Putamen (tissue), 1 donor: ENCODE data around the gene LATS1.
A peak's percentile ranks its signal among the peaks of the same experiment; 100 is the strongest.
"Not testable (repeated sequence)": the region's sequence is repeated elsewhere in the genome, so short reads cannot be mapped to it uniquely, and the experiment has no call there.

Experiments used
- DNase-seq: peaks from one replicate; pipeline ENCODE4 v3.0.0-alpha.2; 2016; ENCODE audit warnings: low spot score

LATS1 gene

GRCh38 chr6:149728499-149729234 is 10.8 kb upstream of the LATS1 start:
- DNase-seq, result no peak

DNA sequence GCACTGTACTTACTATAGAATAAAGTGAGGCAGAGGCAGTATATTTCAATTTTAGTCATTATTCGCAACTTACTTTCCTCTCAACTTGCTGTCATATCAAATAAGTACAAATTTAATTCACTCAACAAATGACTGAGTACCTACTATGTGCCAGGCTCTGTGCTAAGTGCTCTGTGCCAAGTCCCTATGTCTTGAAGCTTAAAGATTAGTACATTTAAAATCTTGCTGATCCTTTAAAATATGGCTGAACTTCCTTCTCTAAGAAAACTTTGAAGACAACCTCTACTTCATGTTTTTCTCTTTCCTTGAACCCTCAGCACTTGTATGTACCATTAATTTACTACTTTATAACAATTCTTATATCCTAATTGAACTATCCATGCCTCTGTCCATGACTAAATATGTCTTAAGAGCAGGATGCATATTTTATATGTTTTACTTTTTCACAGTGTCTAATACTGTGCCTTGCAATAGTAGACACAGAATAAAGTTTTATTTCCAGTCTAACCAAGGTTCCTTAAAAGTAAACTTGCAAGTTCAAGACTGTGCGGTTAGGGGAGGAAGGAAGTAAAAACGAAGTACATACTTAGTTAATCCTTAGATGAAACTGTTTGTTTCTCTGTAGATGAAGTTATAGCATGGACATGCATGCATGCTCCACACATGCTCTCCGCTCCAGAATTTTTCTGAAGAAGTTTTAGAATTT is 10.0 kb upstream of the LATS1 start:
- no peak for DNase-seq

- no peak for DNase-seq
Observed at GRCh38 chr6:149725785-149726184, 7.9 kb upstream of the LATS1 start.

DNA sequence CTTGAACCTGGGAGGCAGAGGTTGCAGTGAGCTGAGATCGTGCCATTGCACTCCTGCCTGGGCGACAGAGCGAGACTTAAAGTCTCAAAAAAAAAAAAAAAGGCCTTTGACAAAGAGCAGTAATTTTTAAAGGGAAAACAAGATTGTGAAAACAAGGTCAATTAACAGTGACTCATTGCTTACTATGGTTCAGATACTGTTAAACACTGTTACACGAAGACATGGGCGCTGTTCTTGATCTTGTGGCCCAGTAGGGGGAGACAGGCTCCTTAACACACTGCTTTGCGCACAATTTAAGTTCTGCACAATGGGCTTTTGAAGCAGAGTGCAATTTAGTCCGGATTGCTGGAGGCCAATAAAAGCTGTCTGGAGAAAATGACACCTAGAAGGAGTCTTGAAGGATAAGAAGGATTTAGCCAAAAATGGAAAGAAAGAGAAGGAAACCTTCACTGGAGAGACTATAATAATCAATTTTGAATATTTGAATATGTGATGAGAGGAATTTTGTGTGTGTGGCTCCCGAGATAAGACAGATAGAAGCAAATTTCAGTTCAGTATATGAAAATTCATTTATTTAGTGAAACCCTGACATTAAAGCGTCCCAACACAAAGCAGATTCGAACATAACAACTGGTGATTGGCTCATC is 6.0 kb upstream of the LATS1 start:
- DNase-seq, result peak; percentile 75

DNA sequence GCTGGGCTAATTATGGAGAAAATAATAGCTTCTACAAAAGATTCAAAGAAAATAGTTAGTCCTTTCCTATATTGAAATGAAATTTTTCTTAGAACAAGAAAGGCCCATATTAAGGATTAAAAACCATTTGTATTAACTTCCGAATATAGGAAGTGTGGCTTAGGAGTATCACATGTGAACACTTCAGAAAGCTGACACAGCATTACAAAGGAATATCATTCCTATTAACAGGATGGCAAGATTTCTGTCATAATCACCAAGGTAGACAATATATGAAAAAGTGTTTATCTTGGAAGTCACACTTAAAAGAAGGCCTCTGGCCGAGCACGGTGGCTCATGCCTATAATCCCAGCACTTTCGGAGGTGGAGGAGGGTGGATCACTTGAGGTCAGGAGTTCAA is 5.4 kb upstream of the LATS1 start:
- no peak for DNase-seq

DNA sequence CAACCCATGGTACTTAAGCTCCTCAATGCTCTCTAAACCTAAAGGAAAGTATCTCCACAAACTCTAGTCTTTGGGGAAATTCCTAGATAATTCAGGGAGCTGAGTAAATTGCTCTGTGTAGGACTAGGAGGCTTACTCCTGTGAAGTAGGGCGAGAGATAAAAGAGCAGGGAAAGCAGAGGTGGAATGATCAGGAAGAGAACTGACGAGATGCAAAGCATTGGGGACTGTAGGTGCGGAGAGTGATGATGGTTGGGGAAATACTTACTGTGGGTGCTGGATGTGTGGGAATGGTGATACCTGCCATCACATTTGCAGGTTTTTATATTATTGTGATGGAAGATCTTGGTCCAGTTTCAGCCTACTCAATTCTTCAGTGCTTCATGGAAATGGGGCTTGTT is 1.6 kb upstream of the LATS1 start:
- DNase-seq, result peak; percentile 63

DNA sequence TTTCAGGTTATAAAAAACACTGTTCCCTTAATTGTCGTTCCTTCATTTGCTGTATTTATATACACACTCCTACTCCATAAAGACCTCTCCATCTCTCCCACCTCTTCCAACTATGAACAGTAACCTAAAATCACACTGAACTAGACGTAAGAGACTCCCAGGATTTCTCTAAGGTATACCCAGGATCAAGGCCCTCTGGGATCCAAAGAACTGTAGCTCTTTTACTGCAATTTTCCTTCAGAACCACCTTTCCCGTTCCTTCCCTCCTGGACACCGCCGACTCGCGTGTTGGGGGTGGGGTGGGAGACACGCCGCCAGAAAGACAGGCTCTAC is 680 bp downstream of the LATS1 start:
- no peak for DNase-seq

- no peak for DNase-seq
Observed at GRCh38 chr6:149716181-149716963, 1.5 kb downstream of the LATS1 start.

DNA sequence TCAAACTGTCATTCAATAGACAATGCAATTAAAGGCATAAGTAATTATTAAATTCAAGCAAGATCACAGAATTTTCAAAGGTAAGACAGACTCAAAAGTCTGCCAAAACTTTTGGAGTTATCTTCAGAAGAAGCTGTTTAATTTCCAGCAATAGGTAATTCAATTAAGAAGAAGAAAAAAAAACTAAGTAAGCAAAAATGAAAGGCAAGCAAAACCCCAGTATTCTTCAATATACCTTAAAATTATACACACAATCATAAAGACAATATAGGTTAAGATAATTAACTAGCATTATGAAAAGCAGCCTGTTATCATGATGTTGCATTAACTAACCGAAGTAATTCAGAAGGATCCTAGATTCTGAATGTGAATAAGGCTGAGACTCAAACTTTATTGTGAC is 3.5 kb downstream of the LATS1 start:
- no peak for DNase-seq

- no peak for DNase-seq
Observed at GRCh38 chr6:149711711-149712110, 6.2 kb downstream of the LATS1 start.

GRCh38 chr6:149701714-149702113 is 16.2 kb downstream of the LATS1 start:
- DNase-seq, result no peak

DNA sequence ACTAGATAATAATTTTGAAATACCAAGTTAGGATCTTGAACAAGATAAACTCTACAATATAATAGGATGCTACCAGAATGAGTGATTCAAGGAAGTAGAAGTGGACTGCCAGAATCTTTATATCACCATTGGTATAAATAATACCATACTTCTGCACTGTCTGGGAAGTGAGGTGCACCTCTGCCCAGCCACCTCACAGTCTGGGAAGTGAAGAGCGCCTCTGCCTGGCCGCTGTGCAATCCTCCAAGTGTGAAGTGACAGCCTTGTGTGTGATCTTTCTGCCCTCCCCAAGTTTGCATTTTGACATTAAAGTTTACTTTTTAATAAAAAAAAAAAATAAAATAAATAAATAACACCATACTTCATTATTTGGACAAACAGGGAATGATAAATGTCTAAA is 18.8 kb downstream of the LATS1 start:
- no peak for DNase-seq

- DNase-seq, result no peak
Observed at GRCh38 chr6:149698175-149698574, 19.7 kb downstream of the LATS1 start.

DNA sequence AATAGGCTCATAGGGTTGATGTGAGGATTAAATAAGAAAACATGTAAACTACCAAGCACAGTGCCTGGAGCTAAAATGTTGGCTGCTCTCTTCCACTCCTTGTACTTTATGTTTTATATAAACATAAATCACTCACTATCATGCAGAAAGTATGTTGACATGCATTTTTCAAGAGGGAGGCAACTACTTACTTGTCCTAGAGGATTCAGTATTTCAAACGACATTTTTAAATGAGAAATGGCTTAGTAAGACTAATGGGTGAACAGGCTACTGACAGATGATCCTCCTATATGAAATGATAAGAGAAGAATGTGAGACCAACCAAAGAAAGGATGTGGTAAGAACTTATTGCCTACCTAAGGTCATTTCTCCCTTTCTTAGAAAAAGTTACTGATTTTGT is 21.0 kb downstream of the LATS1 start:
- DNase-seq, result no peak

DNA sequence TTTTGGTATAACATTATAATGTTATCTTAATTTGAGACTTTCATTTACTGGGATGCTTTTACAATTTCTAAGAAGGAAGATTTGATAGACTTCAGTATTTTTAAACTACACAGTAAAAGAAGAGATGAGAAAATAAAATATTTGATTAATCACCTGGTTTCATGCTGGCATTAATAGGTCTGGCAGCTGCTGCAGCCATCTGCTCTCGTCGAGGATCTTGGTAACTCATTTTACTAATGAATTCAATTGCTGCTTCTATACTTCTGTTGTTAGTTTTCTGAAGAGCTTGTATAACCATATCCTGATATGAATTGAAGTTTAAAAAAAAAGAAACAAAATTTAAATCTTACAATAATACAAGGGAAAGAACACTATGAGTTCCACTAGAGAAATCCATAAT is 23.0 kb downstream of the LATS1 start:
- DNase-seq, result no peak

DNA sequence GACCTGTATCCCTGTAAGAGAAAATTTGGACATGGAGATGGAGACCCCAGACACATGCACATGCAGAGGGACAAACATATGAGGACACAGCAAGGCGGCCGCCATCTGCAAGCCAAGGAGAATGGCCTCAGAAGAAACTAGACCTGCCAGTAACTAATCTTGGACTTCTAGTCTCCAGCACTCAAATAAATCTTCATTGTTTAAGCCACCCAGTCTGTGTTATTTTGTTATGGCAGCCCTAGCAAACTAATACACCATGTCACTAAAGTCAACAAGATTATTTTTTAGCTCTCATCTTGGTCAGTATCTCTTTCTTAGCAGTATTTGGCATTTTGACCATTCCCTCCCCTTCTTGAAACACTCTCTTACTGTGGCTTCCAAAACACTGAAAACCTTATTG is 26.7 kb downstream of the LATS1 start:
- DNase-seq, result no peak

GRCh38 chr6:149686230-149686629 is 31.7 kb downstream of the LATS1 start:
- DNase-seq, result no peak

GRCh38 chr6:149683256-149683859 is 34.5 kb downstream of the LATS1 start:
- DNase-seq, result no peak

DNA sequence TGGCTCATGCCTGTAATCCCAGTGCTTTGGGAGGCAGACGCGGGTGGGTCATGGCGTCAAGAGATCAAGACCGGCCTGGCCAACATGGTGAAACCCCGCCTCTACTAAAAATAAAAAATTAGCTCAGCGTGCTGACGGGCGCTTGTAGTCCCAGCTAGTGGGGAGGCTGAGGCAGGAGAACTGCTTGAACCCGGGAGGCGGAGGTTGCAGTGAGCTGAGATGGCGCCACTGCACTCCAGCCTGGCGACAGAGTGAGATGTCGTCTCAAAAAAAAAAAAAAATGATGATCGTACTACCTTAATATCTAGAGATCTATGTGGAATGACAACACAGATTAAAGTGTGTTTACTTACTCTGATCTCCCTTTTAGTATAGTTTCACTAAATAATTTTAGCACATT is 36.1 kb downstream of the LATS1 start:
- not testable (repeated sequence) for DNase-seq

- peak; percentile 19 for DNase-seq
Observed at GRCh38 chr6:149681209-149681608, 36.7 kb downstream of the LATS1 start.

- no peak for DNase-seq
Observed at GRCh38 chr6:149680503-149680902, 37.4 kb downstream of the LATS1 start.

- DNase-seq, result not testable (repeated sequence)
Observed at GRCh38 chr6:149672265-149672664, 45.6 kb downstream of the LATS1 start.
